AG09309 (cell line): ENCODE data around the gene DIPK1A.

Experiments
- DNase-seq: peaks from one replicate; pipeline ENCODE4 v3.0.0-alpha.2; 2010; ENCODE audit warnings: low read depth
- H3K4me3 ChIP-seq: 2 replicates; pipeline ENCODE4 v1.5.1; 2011; ENCODE audit warnings: mild to moderate bottlenecking, low read depth, low read length, moderate library complexity; ENCODE audit not compliant: control insufficient read depth
- CTCF ChIP-seq: IDR thresholded peaks from 2 replicates; pipeline ENCODE4 v1.5.1; 2011; ENCODE audit warnings: mild to moderate bottlenecking, low read depth, low read length, inconsistent platforms; ENCODE audit not compliant: insufficient read depth, control insufficient read depth; ENCODE audit errors: missing control alignments

DIPK1A gene

GRCh38 chr1:92951141-92951582, 10.1 kb downstream of the DIPK1A start:
- peak; percentile 10 for TF ChIP-seq CTCF
- no peak overlapping the region for H3K4me3 ChIP-seq
- peak; percentile 46 for DNase-seq

DNA sequence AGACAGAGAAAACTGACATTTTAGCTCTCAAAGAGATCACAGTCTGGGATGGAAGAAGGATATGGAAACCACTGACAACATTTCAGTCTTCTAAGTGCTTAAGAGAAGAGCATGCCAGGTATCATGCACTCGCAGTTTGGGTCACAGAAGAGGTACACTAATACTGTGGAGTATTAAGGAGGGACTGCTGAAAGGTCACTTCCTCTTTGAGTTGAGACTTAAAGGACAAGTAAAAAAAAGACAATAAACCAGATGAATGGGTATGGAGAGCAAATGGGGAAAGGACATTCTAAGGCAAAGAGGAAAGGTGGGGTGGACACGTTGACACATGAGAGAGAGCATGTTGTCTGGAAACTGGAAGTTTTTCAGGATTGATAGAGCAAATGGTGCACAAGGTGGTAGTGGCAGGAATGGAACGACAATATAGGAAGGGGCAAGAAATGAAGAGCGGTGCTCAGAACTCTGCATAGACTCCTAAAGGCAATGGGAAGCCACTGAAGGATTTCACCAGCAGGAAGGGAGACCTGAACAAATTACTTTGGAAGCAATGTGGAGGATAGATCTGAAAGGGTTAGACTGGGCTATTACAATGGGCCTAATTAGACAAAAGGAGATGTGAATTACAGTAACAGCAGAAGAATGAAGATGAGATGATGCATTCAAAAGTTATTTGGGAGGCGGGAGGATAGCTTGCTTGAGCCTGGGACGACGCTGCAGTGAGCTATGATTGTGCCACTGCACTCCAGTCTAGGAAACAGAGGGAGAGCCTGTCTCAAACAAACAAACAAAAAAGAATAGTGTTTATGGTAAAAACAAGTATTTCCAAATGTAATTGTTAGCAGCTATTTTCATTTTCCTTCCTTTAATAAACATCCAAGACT, 11.1 kb downstream of the DIPK1A start:
- H3K4me3 ChIP-seq = no peak overlapping the region
- no peak for TF ChIP-seq CTCF
- DNase-seq = no peak

GRCh38 chr1:92948071-92948470, 13.2 kb downstream of the DIPK1A start:
- no peak for TF ChIP-seq CTCF
- no peak for DNase-seq
- H3K4me3 ChIP-seq = no peak overlapping the region

DNA sequence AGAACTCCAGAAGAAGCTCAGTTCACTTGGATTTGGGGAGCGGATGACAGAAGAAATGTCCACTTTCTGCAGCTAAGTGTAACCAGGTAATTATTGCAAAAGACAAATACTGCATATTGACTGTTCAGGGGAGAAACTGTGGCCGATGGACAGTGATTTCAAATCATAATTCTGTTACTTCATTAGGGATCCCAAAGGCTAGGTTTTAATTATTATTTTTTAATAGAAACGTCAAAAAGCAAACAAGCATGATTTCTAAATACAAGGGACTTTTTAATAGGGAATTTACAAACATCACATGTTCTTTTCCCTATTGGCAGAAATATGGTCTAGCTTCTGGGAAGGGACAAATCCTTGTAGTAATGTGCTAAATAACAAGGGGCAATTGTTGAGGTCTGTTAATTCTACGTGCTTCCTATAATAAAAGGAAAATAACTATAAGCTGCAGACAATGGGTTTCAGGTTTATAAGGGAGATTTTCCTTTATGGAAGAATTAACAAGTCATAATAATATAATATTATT, 15.5 kb downstream of the DIPK1A start:
- no peak overlapping the region for H3K4me3 ChIP-seq
- no peak for DNase-seq
- TF ChIP-seq CTCF = no peak

DNA sequence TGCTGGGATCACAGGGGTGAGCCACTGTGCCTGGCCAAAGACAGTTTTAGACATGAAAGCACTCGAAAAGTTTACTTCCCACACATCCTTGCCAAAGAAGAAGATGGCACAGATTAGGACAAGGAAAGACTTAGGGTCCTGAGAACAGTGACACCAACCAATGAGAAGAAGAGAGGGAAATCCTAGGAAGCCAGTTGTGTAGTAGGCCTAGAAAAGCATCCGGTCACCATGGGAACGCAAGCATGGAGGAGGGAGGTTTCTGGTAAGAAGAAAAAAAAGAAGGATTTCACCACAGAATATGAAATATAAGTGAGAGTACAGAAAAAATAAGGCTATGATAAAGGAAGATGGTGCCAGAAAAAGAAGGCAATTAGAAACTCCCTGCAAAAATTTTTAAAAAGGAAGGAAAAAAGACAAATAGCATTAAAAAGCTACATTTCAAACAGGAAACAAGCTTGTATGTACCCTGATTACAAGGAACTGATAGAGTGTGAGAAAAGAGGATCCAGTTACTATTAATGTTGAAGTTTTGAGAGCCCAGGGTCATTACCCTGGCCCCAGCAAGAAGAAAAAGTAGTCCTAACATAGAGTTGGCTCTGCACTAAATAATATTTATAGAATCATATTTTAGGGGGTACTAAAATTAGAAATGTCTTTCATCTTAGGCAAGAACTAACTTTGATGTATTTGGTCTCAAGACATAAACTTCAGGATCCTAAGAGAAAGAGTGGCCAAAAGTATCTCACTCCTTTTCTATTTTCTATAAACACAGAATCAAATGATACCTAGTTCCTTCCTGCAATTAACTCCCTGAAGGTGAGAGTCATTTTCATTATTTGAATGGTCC, 16.1 kb downstream of the DIPK1A start:
- no peak for DNase-seq
- H3K4me3 ChIP-seq = no peak overlapping the region
- no peak for TF ChIP-seq CTCF

- DNase-seq = no peak
- no peak overlapping the region for H3K4me3 ChIP-seq
- TF ChIP-seq CTCF = no peak
Measured at GRCh38 chr1:92943502-92943847, 17.8 kb downstream of the DIPK1A start.
